Measurements from ENCODE around the gene ATP5F1E. TPM values are rescaled to one million over a fixed set of nuclear protein-coding genes. Genes with fewer than 3 reads are reported as not detected.
"Not testable (repeated sequence)": the region's sequence is repeated elsewhere in the genome, so short reads cannot be mapped to it uniquely, and the experiment has no call there.

ATP5F1E gene
- total and polyA plus RNA-seq, 2 donors = 82.1 to 124 TPM

- Histone ChIP-seq H3K9me3 (ENCODE audit: control insufficient read depth in 2 of 2, insufficient read depth in 1 of 2, low read length in 1 of 2) (no peaks in the 10 kb centered on the region), H3K27me3 (ENCODE audit: control insufficient read depth in 2 of 2, insufficient read depth in 1 of 2, low read length in 1 of 2) (no peaks in the 10 kb centered on the region), H3K27ac (ENCODE audit: low read depth in 1 of 2, low read length in 1 of 2) (no peak overlapping the region), H3K4me3 (ENCODE audit: low read length in 2 of 2) (no peak overlapping the region), H3K4me1 (ENCODE audit: control insufficient read depth in 2 of 2, insufficient read depth in 2 of 2, low read length in 2 of 2) (peaks cover 12 to 17% of the 10 kb centered on the region in 2 donors), H3K36me3 (ENCODE audit: control insufficient read depth in 2 of 2, insufficient read depth in 2 of 2, low read length in 1 of 2) (peaks cover 45 to 55% of the 10 kb centered on the region in 2 donors)
- WGBS = 96% methylated on average over 9 of the region's 9 CpGs
- DNase-seq (ENCODE audit: low read depth in 6 of 9, low spot score in 9 of 9) = no peak
Measured at GRCh38 chr20:58986286-58986967, 45.7 kb downstream of the ATP5F1E start.

GRCh38 chr20:58985656-58986055 lies 46.5 kb downstream of the ATP5F1E start:
- Histone ChIP-seq H3K36me3 (ENCODE audit: control insufficient read depth in 2 of 2, insufficient read depth in 2 of 2, low read length in 1 of 2) (peaks cover 38 to 48% of the 10 kb centered on the region in 2 donors), H3K9me3 (ENCODE audit: control insufficient read depth in 2 of 2, insufficient read depth in 1 of 2, low read length in 1 of 2) (no peaks in the 10 kb centered on the region), H3K4me3 (ENCODE audit: low read length in 2 of 2) (no peak overlapping the region), H3K27ac (ENCODE audit: low read depth in 1 of 2, low read length in 1 of 2) (no peak overlapping the region), H3K4me1 (ENCODE audit: control insufficient read depth in 2 of 2, insufficient read depth in 2 of 2, low read length in 2 of 2) (peaks cover 12 to 19% of the 10 kb centered on the region in 2 donors), H3K27me3 (ENCODE audit: control insufficient read depth in 2 of 2, insufficient read depth in 1 of 2, low read length in 1 of 2) (no peaks in the 10 kb centered on the region)
- 97% methylated on average over 5 of the region's 5 CpGs for WGBS
- no peak for DNase-seq (ENCODE audit: low read depth in 6 of 9, low spot score in 9 of 9)

- H3K4me3 ChIP-seq (ENCODE audit: low read length in 2 of 2) = no peak overlapping the region
- no peaks in the 10 kb centered on the region for H3K9me3 ChIP-seq (ENCODE audit: control insufficient read depth in 2 of 2, insufficient read depth in 1 of 2, low read length in 1 of 2)
- peaks cover 31 to 39% of the 10 kb centered on the region in 2 donors for H3K36me3 ChIP-seq (ENCODE audit: control insufficient read depth in 2 of 2, insufficient read depth in 2 of 2, low read length in 1 of 2)
- H3K27me3 ChIP-seq (ENCODE audit: control insufficient read depth in 2 of 2, insufficient read depth in 1 of 2, low read length in 1 of 2) = no peaks in the 10 kb centered on the region
- 97% methylated on average over 6 of the region's 6 CpGs for WGBS
- no peak for DNase-seq (ENCODE audit: low read depth in 6 of 9, low spot score in 9 of 9)
- H3K4me1 ChIP-seq (ENCODE audit: control insufficient read depth in 2 of 2, insufficient read depth in 2 of 2, low read length in 2 of 2) = peaks cover 12 to 22% of the 10 kb centered on the region in 2 donors
- H3K27ac ChIP-seq (ENCODE audit: low read depth in 1 of 2, low read length in 1 of 2) = no peak overlapping the region
Measured at GRCh38 chr20:58984691-58985090, 47.4 kb downstream of the ATP5F1E start.

- Histone ChIP-seq H3K36me3 (ENCODE audit: control insufficient read depth in 2 of 2, insufficient read depth in 2 of 2, low read length in 1 of 2) (peaks cover 16 to 23% of the 10 kb centered on the region in 2 donors), H3K4me1 (ENCODE audit: control insufficient read depth in 2 of 2, insufficient read depth in 2 of 2, low read length in 2 of 2) (peaks cover 12 to 22% of the 10 kb centered on the region in 2 donors)
- 96% methylated on average over 12 of the region's 12 CpGs for WGBS
- not testable (repeated sequence) for H3K4me3 ChIP-seq (ENCODE audit: low read length in 2 of 2); H3K27me3 ChIP-seq (ENCODE audit: control insufficient read depth in 2 of 2, insufficient read depth in 1 of 2, low read length in 1 of 2); DNase-seq (ENCODE audit: low read depth in 6 of 9, low spot score in 9 of 9); H3K27ac ChIP-seq (ENCODE audit: low read depth in 1 of 2, low read length in 1 of 2); H3K9me3 ChIP-seq (ENCODE audit: control insufficient read depth in 2 of 2, insufficient read depth in 1 of 2, low read length in 1 of 2)
Measured at GRCh38 chr20:58983115-58983468, 49.0 kb downstream of the ATP5F1E start.

GRCh38 chr20:58982406-58983114 lies 49.6 kb downstream of the ATP5F1E start:
- H3K27ac ChIP-seq (ENCODE audit: low read depth in 1 of 2, low read length in 1 of 2) = no peak overlapping the region
- peaks cover 10 to 18% of the 10 kb centered on the region in 2 donors for H3K36me3 ChIP-seq (ENCODE audit: control insufficient read depth in 2 of 2, insufficient read depth in 2 of 2, low read length in 1 of 2)
- no peaks in the 10 kb centered on the region for H3K9me3 ChIP-seq (ENCODE audit: control insufficient read depth in 2 of 2, insufficient read depth in 1 of 2, low read length in 1 of 2)
- 96% methylated on average over 12 of the region's 12 CpGs for WGBS
- H3K4me1 ChIP-seq (ENCODE audit: control insufficient read depth in 2 of 2, insufficient read depth in 2 of 2, low read length in 2 of 2) = peaks cover 12 to 22% of the 10 kb centered on the region in 2 donors
- no peak for DNase-seq (ENCODE audit: low read depth in 6 of 9, low spot score in 9 of 9)
- no peak overlapping the region for H3K4me3 ChIP-seq (ENCODE audit: low read length in 2 of 2)
- no peaks in the 10 kb centered on the region for H3K27me3 ChIP-seq (ENCODE audit: control insufficient read depth in 2 of 2, insufficient read depth in 1 of 2, low read length in 1 of 2)

GRCh38 chr20:58981628-58982364 lies 50.3 kb downstream of the ATP5F1E start:
- Histone ChIP-seq H3K27ac (ENCODE audit: low read depth in 1 of 2, low read length in 1 of 2) (peak overlapping the region; percentile 47 to 92), H3K4me1 (ENCODE audit: control insufficient read depth in 2 of 2, insufficient read depth in 2 of 2, low read length in 2 of 2) (peaks cover 12 to 22% of the 10 kb centered on the region in 2 donors), H3K9me3 (ENCODE audit: control insufficient read depth in 2 of 2, insufficient read depth in 1 of 2, low read length in 1 of 2) (no peaks in the 10 kb centered on the region), H3K4me3 (ENCODE audit: low read length in 2 of 2) (peak overlapping the region; percentile 64 to 97), H3K27me3 (ENCODE audit: control insufficient read depth in 2 of 2, insufficient read depth in 1 of 2, low read length in 1 of 2) (no peaks in the 10 kb centered on the region), H3K36me3 (ENCODE audit: control insufficient read depth in 2 of 2, insufficient read depth in 2 of 2, low read length in 1 of 2) (peaks cover 4 to 10% of the 10 kb centered on the region in 2 donors)
- DNase-seq (ENCODE audit: low read depth in 6 of 9, low spot score in 9 of 9) = peak in 5 of 9 donors; percentile 7 to 49 (median 16)
- WGBS = 29% methylated on average over 29 of the region's 29 CpGs

GRCh38 chr20:58980711-58981627 lies 51.2 kb downstream of the ATP5F1E start, which contains the start of gene NELFCD:
NELFCD (plus strand) TSS chr20:58981256; CDS start chr20:58981310, 54 bp downstream.
- peak; percentile 45 to 90 (median 80) for DNase-seq (ENCODE audit: low read depth in 6 of 9, low spot score in 9 of 9)
- Histone ChIP-seq H3K27me3 (ENCODE audit: control insufficient read depth in 2 of 2, insufficient read depth in 1 of 2, low read length in 1 of 2) (no peaks in the 10 kb centered on the region), H3K9me3 (ENCODE audit: control insufficient read depth in 2 of 2, insufficient read depth in 1 of 2, low read length in 1 of 2) (no peaks in the 10 kb centered on the region), H3K36me3 (ENCODE audit: control insufficient read depth in 2 of 2, insufficient read depth in 2 of 2, low read length in 1 of 2) (peaks cover 0 to 2% of the 10 kb centered on the region in 2 donors), H3K4me3 (ENCODE audit: low read length in 2 of 2) (peak within 1 kb of the TSS; percentile 80 to 97), H3K27ac (ENCODE audit: low read depth in 1 of 2, low read length in 1 of 2) (peak within 1 kb of the TSS; percentile 47 to 92), H3K4me1 (ENCODE audit: control insufficient read depth in 2 of 2, insufficient read depth in 2 of 2, low read length in 2 of 2) (peaks cover 12 to 22% of the 10 kb centered on the region in 2 donors)
- WGBS = 7% methylated on average over 109 of the region's 109 CpGs

GRCh38 chr20:58978351-58979190 lies 53.6 kb downstream of the ATP5F1E start:
- H3K4me1 ChIP-seq (ENCODE audit: control insufficient read depth in 2 of 2, insufficient read depth in 2 of 2, low read length in 2 of 2) = peaks cover 8 to 18% of the 10 kb centered on the region in 2 donors
- no peak overlapping the region for H3K4me3 ChIP-seq (ENCODE audit: low read length in 2 of 2)
- no peak overlapping the region for H3K27ac ChIP-seq (ENCODE audit: low read depth in 1 of 2, low read length in 1 of 2)
- no peaks in the 10 kb centered on the region for H3K27me3 ChIP-seq (ENCODE audit: control insufficient read depth in 2 of 2, insufficient read depth in 1 of 2, low read length in 1 of 2)
- H3K36me3 ChIP-seq (ENCODE audit: control insufficient read depth in 2 of 2, insufficient read depth in 2 of 2, low read length in 1 of 2) = no peaks in the 10 kb centered on the region
- no peaks in the 10 kb centered on the region for H3K9me3 ChIP-seq (ENCODE audit: control insufficient read depth in 2 of 2, insufficient read depth in 1 of 2, low read length in 1 of 2)
- DNase-seq (ENCODE audit: low read depth in 6 of 9, low spot score in 9 of 9) = no peak
- 83% methylated on average over 6 of the region's 6 CpGs for WGBS

Data from thymus (tissue), 11 donors.